ENCODE results near the gene WDR46.
A peak's percentile ranks its signal among the peaks of the same experiment; 100 is the strongest.

WDR46 gene

GRCh38 chr6:33314515-33314942, 25.5 kb upstream of the WDR46 start (continued):
- TF ChIP-seq ZNF521 (tag by site-specific recombination; IDR thresholded peaks at IDR 0.05) (no peak), ZBTB8A (tag by site-specific recombination; IDR thresholded peaks at IDR 0.05) (no peak), GLI4 (tag by site-specific recombination; IDR thresholded peaks at IDR 0.05) (no peak), ZNF214 (tag by site-specific recombination; IDR thresholded peaks at IDR 0.05; ENCODE audit: borderline replicate concordance) (no peak), KLF17 (tag by site-specific recombination; IDR thresholded peaks at IDR 0.05) (peak; percentile 57; the same call in 1 of the 2 replicates), ZSCAN30 (tag by site-specific recombination; IDR thresholded peaks at IDR 0.05) (no peak), ZNF792 (tag by site-specific recombination; IDR thresholded peaks at IDR 0.05) (no peak), ZNF114 (tag by site-specific recombination; IDR thresholded peaks at IDR 0.05) (no peak), HIC1 (tag by site-specific recombination; IDR thresholded peaks at IDR 0.05) (no peak), ZNF350 (tag by site-specific recombination; IDR thresholded peaks at IDR 0.05) (no peak), ZFP69B (tag by site-specific recombination; IDR thresholded peaks at IDR 0.05) (no peak), ZNF211 (tag by site-specific recombination; IDR thresholded peaks at IDR 0.05; ENCODE audit: low read depth) (no peak), YY1 (tag by site-specific recombination; IDR thresholded peaks at IDR 0.05) (no peak), KLF16 (tag by site-specific recombination; IDR thresholded peaks at IDR 0.05) (no peak), TCF7L2 (IDR thresholded peaks at IDR 0.05; ENCODE audit: borderline replicate concordance, low read depth, low read length) (no peak), ZNF138 (tag by site-specific recombination; IDR thresholded peaks at IDR 0.05; ENCODE audit: borderline replicate concordance) (no peak), ZNF704 (tag by site-specific recombination; IDR thresholded peaks at IDR 0.05) (no peak), ZNF555 (tag by site-specific recombination; conservative IDR thresholded peaks at IDR 0.05) (no peak), MZF1 (tag by site-specific recombination; IDR thresholded peaks at IDR 0.05; ENCODE audit: borderline replicate concordance) (no peak), ZXDB (tag by site-specific recombination; IDR thresholded peaks at IDR 0.05) (peak; percentile 52), ZNF514 (tag by site-specific recombination; IDR thresholded peaks at IDR 0.05) (no peak), ZNF48 (tag by site-specific recombination; IDR thresholded peaks at IDR 0.05) (no peak), ZNF580 (tag by site-specific recombination; IDR thresholded peaks at IDR 0.05) (no peak), KLF9 (tag by site-specific recombination; IDR thresholded peaks at IDR 0.05; ENCODE audit: low read depth) (peak; percentile 37), ZNF518A (tag by site-specific recombination; conservative IDR thresholded peaks at IDR 0.05; ENCODE audit: low read depth) (no peak)
- TF ChIP-seq, protein P1, sequence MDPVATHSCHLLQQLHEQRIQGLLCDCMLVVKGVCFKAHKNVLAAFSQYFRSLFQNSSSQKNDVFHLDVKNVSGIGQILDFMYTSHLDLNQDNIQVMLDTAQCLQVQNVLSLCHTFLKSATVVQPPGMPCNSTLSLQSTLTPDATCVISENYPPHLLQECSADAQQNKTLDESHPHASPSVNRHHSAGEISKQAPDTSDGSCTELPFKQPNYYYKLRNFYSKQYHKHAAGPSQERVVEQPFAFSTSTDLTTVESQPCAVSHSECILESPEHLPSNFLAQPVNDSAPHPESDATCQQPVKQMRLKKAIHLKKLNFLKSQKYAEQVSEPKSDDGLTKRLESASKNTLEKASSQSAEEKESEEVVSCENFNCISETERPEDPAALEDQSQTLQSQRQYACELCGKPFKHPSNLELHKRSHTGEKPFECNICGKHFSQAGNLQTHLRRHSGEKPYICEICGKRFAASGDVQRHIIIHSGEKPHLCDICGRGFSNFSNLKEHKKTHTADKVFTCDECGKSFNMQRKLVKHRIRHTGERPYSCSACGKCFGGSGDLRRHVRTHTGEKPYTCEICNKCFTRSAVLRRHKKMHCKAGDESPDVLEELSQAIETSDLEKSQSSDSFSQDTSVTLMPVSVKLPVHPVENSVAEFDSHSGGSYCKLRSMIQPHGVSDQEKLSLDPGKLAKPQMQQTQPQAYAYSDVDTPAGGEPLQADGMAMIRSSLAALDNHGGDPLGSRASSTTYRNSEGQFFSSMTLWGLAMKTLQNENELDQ (tag by site-specific recombination; IDR thresholded peaks at IDR 0.05; ENCODE audit: low read depth), result no peak
- TF ChIP-seq, protein P2, sequence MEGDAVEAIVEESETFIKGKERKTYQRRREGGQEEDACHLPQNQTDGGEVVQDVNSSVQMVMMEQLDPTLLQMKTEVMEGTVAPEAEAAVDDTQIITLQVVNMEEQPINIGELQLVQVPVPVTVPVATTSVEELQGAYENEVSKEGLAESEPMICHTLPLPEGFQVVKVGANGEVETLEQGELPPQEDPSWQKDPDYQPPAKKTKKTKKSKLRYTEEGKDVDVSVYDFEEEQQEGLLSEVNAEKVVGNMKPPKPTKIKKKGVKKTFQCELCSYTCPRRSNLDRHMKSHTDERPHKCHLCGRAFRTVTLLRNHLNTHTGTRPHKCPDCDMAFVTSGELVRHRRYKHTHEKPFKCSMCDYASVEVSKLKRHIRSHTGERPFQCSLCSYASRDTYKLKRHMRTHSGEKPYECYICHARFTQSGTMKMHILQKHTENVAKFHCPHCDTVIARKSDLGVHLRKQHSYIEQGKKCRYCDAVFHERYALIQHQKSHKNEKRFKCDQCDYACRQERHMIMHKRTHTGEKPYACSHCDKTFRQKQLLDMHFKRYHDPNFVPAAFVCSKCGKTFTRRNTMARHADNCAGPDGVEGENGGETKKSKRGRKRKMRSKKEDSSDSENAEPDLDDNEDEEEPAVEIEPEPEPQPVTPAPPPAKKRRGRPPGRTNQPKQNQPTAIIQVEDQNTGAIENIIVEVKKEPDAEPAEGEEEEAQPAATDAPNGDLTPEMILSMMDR (tag by site-specific recombination; IDR thresholded peaks at IDR 0.05), result no peak

Data from HEK293 (cell line).